ENCODE measurements around the gene RFWD3.

The RFWD3 gene

DNA sequence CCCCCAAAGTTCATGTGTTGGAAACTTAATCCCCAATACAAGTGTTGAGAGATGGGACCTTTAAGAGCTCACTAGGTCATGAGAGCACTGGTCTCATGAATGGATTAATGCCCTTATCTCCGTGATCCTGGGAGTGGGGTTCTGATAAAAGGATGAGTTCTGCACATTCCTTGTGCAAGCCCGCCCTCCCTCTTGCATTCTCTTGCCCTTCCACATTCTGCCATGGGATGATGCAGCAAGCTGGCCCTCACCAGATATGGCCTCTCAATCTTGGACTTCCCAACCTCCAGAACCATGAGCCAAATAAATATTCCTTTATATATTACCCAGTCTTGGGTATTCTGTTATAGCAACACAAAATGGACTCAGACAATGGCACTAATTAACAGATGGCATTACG, 73.8 kb downstream of the RFWD3 start:
- Histone ChIP-seq H3K27me3 (ENCODE audit: insufficient read depth, low read length) (no peaks in the 10 kb centered on the region), H3K9me2 (ENCODE audit: low read depth, low read length) (no peaks in the 10 kb centered on the region), H3K36me3 (ENCODE audit: insufficient read depth, low read length) (peaks cover 8% of the 10 kb centered on the region), H4K20me1 (ENCODE audit: insufficient read depth, low read length) (no peaks in the 10 kb centered on the region), H3K4me1 (ENCODE audit: insufficient read depth, low read length, severe bottlenecking) (peaks cover 11% of the 10 kb centered on the region), H3K4me2 (ENCODE audit: low read length) (no peak overlapping the region), H2AFZ (ENCODE audit: low read length) (no peak overlapping the region), H3K79me2 (ENCODE audit: insufficient read depth, low read length) (peaks cover 30% of the 10 kb centered on the region), H3K9me3 (ENCODE audit: low read length) (no peaks in the 10 kb centered on the region), H3K4me3 (ENCODE audit: low read depth, low read length, poor library complexity, severe bottlenecking) (no peak overlapping the region), H3K9ac (ENCODE audit: low read length) (no peak overlapping the region), H3F3A (ENCODE audit: insufficient read depth, low read length) (no peaks in the 10 kb centered on the region), H3K27ac (ENCODE audit: low read depth, low read length, poor library complexity, severe bottlenecking) (no peak overlapping the region)
- TF ChIP-seq, protein P1, sequence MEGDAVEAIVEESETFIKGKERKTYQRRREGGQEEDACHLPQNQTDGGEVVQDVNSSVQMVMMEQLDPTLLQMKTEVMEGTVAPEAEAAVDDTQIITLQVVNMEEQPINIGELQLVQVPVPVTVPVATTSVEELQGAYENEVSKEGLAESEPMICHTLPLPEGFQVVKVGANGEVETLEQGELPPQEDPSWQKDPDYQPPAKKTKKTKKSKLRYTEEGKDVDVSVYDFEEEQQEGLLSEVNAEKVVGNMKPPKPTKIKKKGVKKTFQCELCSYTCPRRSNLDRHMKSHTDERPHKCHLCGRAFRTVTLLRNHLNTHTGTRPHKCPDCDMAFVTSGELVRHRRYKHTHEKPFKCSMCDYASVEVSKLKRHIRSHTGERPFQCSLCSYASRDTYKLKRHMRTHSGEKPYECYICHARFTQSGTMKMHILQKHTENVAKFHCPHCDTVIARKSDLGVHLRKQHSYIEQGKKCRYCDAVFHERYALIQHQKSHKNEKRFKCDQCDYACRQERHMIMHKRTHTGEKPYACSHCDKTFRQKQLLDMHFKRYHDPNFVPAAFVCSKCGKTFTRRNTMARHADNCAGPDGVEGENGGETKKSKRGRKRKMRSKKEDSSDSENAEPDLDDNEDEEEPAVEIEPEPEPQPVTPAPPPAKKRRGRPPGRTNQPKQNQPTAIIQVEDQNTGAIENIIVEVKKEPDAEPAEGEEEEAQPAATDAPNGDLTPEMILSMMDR (IDR thresholded peaks at IDR 0.05; ENCODE audit: low read length) = no peak
- TF ChIP-seq EZH2 (IDR thresholded peaks at IDR 0.05; ENCODE audit: borderline replicate concordance, low read length) = no peak

DNA sequence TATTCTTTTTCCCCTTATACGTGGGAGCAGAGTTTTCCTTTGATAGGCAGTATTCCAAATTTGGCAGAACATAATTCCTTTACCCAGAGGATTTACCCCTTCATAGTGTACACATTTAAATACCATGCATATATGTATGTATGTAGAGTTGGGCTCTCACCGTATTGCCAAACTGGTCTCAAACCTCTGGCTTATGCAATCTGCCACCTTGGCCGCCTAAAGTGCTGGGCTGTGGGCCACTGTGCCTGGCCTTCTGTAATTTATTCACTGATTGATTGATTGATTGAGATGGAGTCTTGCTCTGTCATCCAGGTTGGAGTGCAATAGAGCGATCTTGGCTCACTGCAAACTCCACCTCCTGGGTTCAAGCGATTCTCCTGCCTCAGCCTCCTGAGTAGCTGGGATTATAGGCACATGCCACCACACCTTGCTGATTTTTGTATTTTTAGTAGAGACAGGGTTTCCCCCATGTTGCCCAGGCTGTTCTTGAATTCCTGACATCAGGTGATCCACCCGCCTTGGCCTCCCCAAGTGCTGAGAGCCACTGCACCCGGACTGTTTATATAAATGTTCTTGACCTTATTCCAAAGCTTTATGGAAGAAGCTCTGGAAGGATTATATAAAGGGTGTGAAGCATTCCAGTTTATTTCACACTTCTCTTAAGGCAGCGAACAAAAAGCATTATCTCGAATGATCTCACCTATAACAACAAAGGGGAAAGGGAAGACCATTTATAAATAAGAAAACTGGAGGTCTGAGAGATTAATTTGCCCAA, 74.6 kb downstream of the RFWD3 start:
- Histone ChIP-seq H3K79me2 (ENCODE audit: insufficient read depth, low read length) (peaks cover 32% of the 10 kb centered on the region), H3K4me1 (ENCODE audit: insufficient read depth, low read length, severe bottlenecking) (peaks cover 11% of the 10 kb centered on the region), H2AFZ (ENCODE audit: low read length) (no peak overlapping the region)

DNA sequence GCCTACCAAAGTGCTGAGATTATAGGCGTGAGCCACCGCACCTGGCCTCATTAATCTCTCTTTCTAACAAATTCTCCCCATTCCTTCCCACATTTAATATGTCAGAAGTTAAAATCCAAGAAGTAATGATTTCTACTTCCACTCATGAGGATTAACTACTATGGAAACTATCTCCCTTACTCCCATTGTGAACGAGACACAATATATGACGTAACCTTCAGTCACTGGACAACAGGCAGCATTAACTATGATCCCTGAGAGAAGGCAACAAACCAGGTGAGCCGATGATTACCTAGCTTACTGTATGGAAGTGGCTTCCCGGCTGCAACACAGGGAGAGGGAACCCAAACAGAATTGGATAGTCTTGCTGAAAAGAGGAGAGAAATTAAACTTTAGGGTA, 79.7 kb downstream of the RFWD3 start:
- H4K20me1 ChIP-seq (ENCODE audit: insufficient read depth, low read length) = no peaks in the 10 kb centered on the region
- TF ChIP-seq EZH2 (IDR thresholded peaks at IDR 0.05; ENCODE audit: borderline replicate concordance, low read length) = no peak
- TF ChIP-seq, protein P1 (IDR thresholded peaks at IDR 0.05; ENCODE audit: low read length) = no peak
- H3K79me2 ChIP-seq (ENCODE audit: insufficient read depth, low read length) = peaks cover 37% of the 10 kb centered on the region
- no peak overlapping the region for H3K4me3 ChIP-seq (ENCODE audit: low read depth, low read length, poor library complexity, severe bottlenecking)
- H3K9ac ChIP-seq (ENCODE audit: low read length) = no peak overlapping the region
- H3K9me2 ChIP-seq (ENCODE audit: low read depth, low read length) = no peaks in the 10 kb centered on the region
- H3K36me3 ChIP-seq (ENCODE audit: insufficient read depth, low read length) = no peaks in the 10 kb centered on the region
- no peak overlapping the region for H3K27ac ChIP-seq (ENCODE audit: low read depth, low read length, poor library complexity, severe bottlenecking)
- no peak overlapping the region for H2AFZ ChIP-seq (ENCODE audit: low read length)
- H3K9me3 ChIP-seq (ENCODE audit: low read length) = no peaks in the 10 kb centered on the region
- H3K27me3 ChIP-seq (ENCODE audit: insufficient read depth, low read length) = no peaks in the 10 kb centered on the region
- H3K4me2 ChIP-seq (ENCODE audit: low read length) = no peak overlapping the region
- H3F3A ChIP-seq (ENCODE audit: insufficient read depth, low read length) = no peaks in the 10 kb centered on the region
- H3K4me1 ChIP-seq (ENCODE audit: insufficient read depth, low read length, severe bottlenecking) = peaks cover 19% of the 10 kb centered on the region

More for the DNA sequence above, 74.6 kb downstream of the RFWD3 start:
- Histone ChIP-seq H3K27me3 (ENCODE audit: insufficient read depth, low read length) (no peaks in the 10 kb centered on the region), H3K9me2 (ENCODE audit: low read depth, low read length) (no peaks in the 10 kb centered on the region), H3K4me2 (ENCODE audit: low read length) (no peak overlapping the region), H3K9ac (ENCODE audit: low read length) (no peak overlapping the region), H3F3A (ENCODE audit: insufficient read depth, low read length) (no peaks in the 10 kb centered on the region), H4K20me1 (ENCODE audit: insufficient read depth, low read length) (no peaks in the 10 kb centered on the region), H3K36me3 (ENCODE audit: insufficient read depth, low read length) (peaks cover 8% of the 10 kb centered on the region), H3K27ac (ENCODE audit: low read depth, low read length, poor library complexity, severe bottlenecking) (no peak overlapping the region), H3K9me3 (ENCODE audit: low read length) (no peaks in the 10 kb centered on the region), H3K4me3 (ENCODE audit: low read depth, low read length, poor library complexity, severe bottlenecking) (no peak overlapping the region)
- TF ChIP-seq, protein P1 (IDR thresholded peaks at IDR 0.05; ENCODE audit: low read length) = no peak
- TF ChIP-seq EZH2 (IDR thresholded peaks at IDR 0.05; ENCODE audit: borderline replicate concordance, low read length) = no peak
